Measurements from ENCODE around the gene FSCN2.

FSCN2 gene

GRCh38 chr17:81542431-81543338, 14.5 kb downstream of the FSCN2 start:
- no peak for DNase-seq

GRCh38 chr17:81543339-81543675, 15.1 kb downstream of the FSCN2 start:
- DNase-seq, result no peak

- DNase-seq, result no peak
These were observed 15.6 kb downstream of the FSCN2 start for GRCh38 chr17:81543756-81544155.

GRCh38 chr17:81544281-81544974, 16.3 kb downstream of the FSCN2 start:
- no peak for DNase-seq

GRCh38 chr17:81545160-81545949, 17.2 kb downstream of the FSCN2 start:
- DNase-seq, result no peak

GRCh38 chr17:81546906-81547613, 18.9 kb downstream of the FSCN2 start:
- no peak for DNase-seq

- DNase-seq, result no peak
These were observed 19.4 kb downstream of the FSCN2 start for GRCh38 chr17:81547614-81547982.

GRCh38 chr17:81549031-81549557, 20.9 kb downstream of the FSCN2 start:
- no peak for DNase-seq

- DNase-seq, result no peak
These were observed 21.6 kb downstream of the FSCN2 start for GRCh38 chr17:81549826-81550225.

GRCh38 chr17:81550285-81550684, 22.1 kb downstream of the FSCN2 start:
- no peak for DNase-seq

- no peak for DNase-seq
These were observed 22.8 kb downstream of the FSCN2 start for GRCh38 chr17:81550830-81551457.

GRCh38 chr17:81551458-81552243, 23.5 kb downstream of the FSCN2 start:
- DNase-seq, result no peak

- DNase-seq, result peak; percentile 53
These were observed 24.3 kb downstream of the FSCN2 start, which contains the start of gene FAAP100 for GRCh38 chr17:81552244-81553017. FAAP100 (minus strand) TSS chr17:81552353; CDS start chr17:81552330, 23 bp downstream.

GRCh38 chr17:81553018-81553615, 24.9 kb downstream of the FSCN2 start:
- peak; percentile 46 for DNase-seq

- DNase-seq, result peak; percentile 73
These were observed 25.5 kb downstream of the FSCN2 start for GRCh38 chr17:81553616-81554181.

- DNase-seq, result no peak
These were observed 28.1 kb downstream of the FSCN2 start for GRCh38 chr17:81556175-81556691.

GRCh38 chr17:81556863-81557262, 28.7 kb downstream of the FSCN2 start:
- DNase-seq, result no peak

GRCh38 chr17:81557276-81558114, 29.3 kb downstream of the FSCN2 start:
- DNase-seq, result no peak

Measured in amniotic stem cell (primary cell).